HCT116 (cell line): Measurements from ENCODE around the gene CGN. TPM values are rescaled to one million over a fixed set of nuclear protein-coding genes. Genes with fewer than 3 reads are reported as not detected.

Experiments used
- ATAC-seq: fragments of 200-7000 bp; cut with Tn5 transposase; 2 replicates; pipeline ENCODE4 v1.9.1; 2020; ENCODE audit warnings: mild to moderate bottlenecking, moderate library complexity
- BruUV-seq: library from RNA; stranded (reverse); fragments of 400-500 nt; replicated peaks from 2 replicates; lab custom pipeline; 2021; lab: Mats Ljungman, UMichigan
- CTCF ChIA-PET: fragments of 300-600 bp; sonication (Branson Sonifier 250); formaldehyde crosslinking; loops from one replicate; lab custom pipeline; 2021; ENCODE audit warnings: antibody characterized with exemption; lab: Charles Lee
- POLR2A ChIA-PET: fragments of 300-600, 350-600 bp; sonication (Branson Sonifier 250); formaldehyde crosslinking; loops from one replicate; lab custom pipeline; 2021; ENCODE audit warnings: antibody characterized with exemption; lab: Charles Lee
- RAD21 ChIA-PET, 2 experiments: fragments of 300-600 bp; sonication (Branson Sonifier 250); formaldehyde crosslinking; loops; one replicate each; lab custom pipeline; 2023; ENCODE audit warnings: low total read pairs in 2 of 2; ENCODE audit not compliant: uncharacterized antibody in 2 of 2, unreplicated experiment in 2 of 2, low non-redundant PET in 1 of 2; lab: Charles Lee
- DNase-seq: peaks from one replicate; pipeline ENCODE4 v3.0.0-alpha.2; 2010; ENCODE audit warnings: low read depth, low spot score
- H2AFZ ChIP-seq: fragments of 200-600 bp; shearing (Covaris generic), sonication (generic); 2 replicates; pipeline ENCODE4 v1.6.1; 2017; ENCODE audit warnings: low read depth, mixed run types, mixed read lengths, antibody characterized with exemption, low read length; ENCODE audit not compliant: poor library complexity, severe bottlenecking
- H3K27ac ChIP-seq: 2 replicates; pipeline ENCODE4 v1.5.1; 2012; ENCODE audit warnings: low read depth, low read length
- H3K27me3 ChIP-seq: fragments of 200-600 bp; sonication (generic); 2 replicates; pipeline ENCODE4 v1.6.1; 2016; ENCODE audit warnings: mixed run types, low read length, mixed read lengths; ENCODE audit not compliant: insufficient read depth
- H3K36me3 ChIP-seq, 2 experiments: fragments of 200-500 bp in 1 of 2; fragments of 200-600 bp in 1 of 2; sonication (Bioruptor generic) in 1 of 2; sonication (generic) in 1 of 2; 2 replicates each; pipeline versions ENCODE4 v1.5.1 to v1.6.1; 2014 to 2016; ENCODE audit warnings: low read length in 2 of 2, inconsistent platforms in 1 of 2, mixed read lengths in 1 of 2, mixed run types in 1 of 2; ENCODE audit not compliant: insufficient read depth in 2 of 2, control insufficient read depth in 1 of 2
- H3K4me1 ChIP-seq, 2 experiments: fragments of 200-600 bp in 1 of 2; sonication (generic) in 1 of 2; 2 replicates each; pipeline versions ENCODE4 v1.5.1 to v1.6.1; 2012 to 2017; ENCODE audit warnings: low read length in 2 of 2, inconsistent platforms in 1 of 2, mild to moderate bottlenecking in 1 of 2, mixed read lengths in 1 of 2, mixed run types in 1 of 2, moderate library complexity in 1 of 2; ENCODE audit not compliant: insufficient read depth in 2 of 2, control insufficient read depth in 1 of 2
- H3K4me2 ChIP-seq: fragments of 200-600 bp; sonication (generic); 2 replicates; pipeline ENCODE4 v1.6.1; 2017; ENCODE audit warnings: mixed run types, low read length, mixed read lengths
- H3K4me3 ChIP-seq, 2 experiments: fragments of 200-600 bp in 1 of 2; sonication (generic) in 1 of 2; replicated peaks in 1 of 2; 2 replicates each; pipeline ENCODE4 v1.5.1; 2011 to 2016; ENCODE audit warnings: low read length in 2 of 2, control low read depth in 1 of 2, low read depth in 1 of 2, mild to moderate bottlenecking in 1 of 2, mixed read lengths in 1 of 2, mixed run types in 1 of 2
- H3K79me2 ChIP-seq: fragments of 200-600 bp; sonication (generic); 2 replicates; pipeline ENCODE4 v1.6.1; 2017; ENCODE audit warnings: mild to moderate bottlenecking, mixed run types, low read length, moderate library complexity, mixed read lengths; ENCODE audit not compliant: insufficient read depth
- H3K9ac ChIP-seq: fragments of 200-600 bp; sonication (generic); 2 replicates; pipeline ENCODE4 v1.6.1; 2016; ENCODE audit warnings: low read length, mixed read lengths
- H3K9me2 ChIP-seq: fragments of 200-600 bp; sonication (generic), shearing (Covaris generic); 2 replicates; pipeline ENCODE4 v1.6.1; 2017; ENCODE audit warnings: mixed run types, mild to moderate bottlenecking, moderate library complexity; ENCODE audit not compliant: insufficient read depth
- H3K9me3 ChIP-seq, 2 experiments: fragments of 200-500 bp in 1 of 2; fragments of 200-600 bp in 1 of 2; sonication (Bioruptor generic) in 1 of 2; sonication (generic) in 1 of 2; 2 replicates each; pipeline ENCODE4 v1.6.1; 2014 to 2017; ENCODE audit warnings: low read length in 2 of 2, mixed read lengths in 2 of 2, inconsistent platforms in 1 of 2, low read depth in 1 of 2, mild to moderate bottlenecking in 1 of 2, mixed run types in 1 of 2, moderate library complexity in 1 of 2; ENCODE audit not compliant: control insufficient read depth in 1 of 2, insufficient read depth in 1 of 2
- H4K20me1 ChIP-seq: fragments of 200-600 bp; sonication (generic), shearing (Covaris generic); 2 replicates; pipeline ENCODE4 v1.6.1; 2017; ENCODE audit warnings: mixed run types, mild to moderate bottlenecking, moderate library complexity; ENCODE audit not compliant: insufficient read depth
- CBX3 ChIP-seq: IDR thresholded peaks from 2 replicates; pipeline ENCODE4 v1.6.1; 2012; ENCODE audit warnings: low read depth
- EGR1 ChIP-seq: IDR thresholded peaks from 2 replicates; pipeline ENCODE4 v1.6.1; 2012; ENCODE audit warnings: low read depth
- ELF1 ChIP-seq: IDR thresholded peaks from 2 replicates; pipeline ENCODE4 v1.6.1; 2012; ENCODE audit warnings: low read depth, borderline replicate concordance
- EZH2 ChIP-seq: fragments of 200-600 bp; sonication (generic); IDR thresholded peaks from 2 replicates; pipeline ENCODE4 v1.6.1; 2017; ENCODE audit warnings: antibody characterized with exemption, mixed run types
- POLR2AphosphoS5 ChIP-seq: IDR thresholded peaks from 2 replicates; pipeline ENCODE4 v1.6.1; 2011; ENCODE audit warnings: mild to moderate bottlenecking, low read depth, low read length, moderate library complexity
- SP1 ChIP-seq: IDR thresholded peaks from 2 replicates; pipeline ENCODE4 v1.6.1; 2012; ENCODE audit warnings: low read depth
- TCF7L2 ChIP-seq: IDR thresholded peaks from 2 replicates; pipeline ENCODE4 v1.7.0; 2011; ENCODE audit warnings: borderline replicate concordance, inconsistent platforms; ENCODE audit not compliant: insufficient read depth, insufficient read length; ENCODE audit errors: extremely low read depth
- ZNF274 ChIP-seq: fragments of 200-500 bp; sonication (Bioruptor generic); IDR thresholded peaks from 2 replicates; pipeline ENCODE4 v1.6.1; 2014; ENCODE audit warnings: mild to moderate bottlenecking, low read depth, low read length, inconsistent platforms
- intact Hi-C: fragments of 100-400 bp; cut with micrococcal nuclease; formaldehyde crosslinking; loops from 2 replicates; pipeline ENCODE4 v1.10.0; 2022
- total RNA-seq: library from RNA; stranded (reverse); gene quantifications from one replicate; pipeline ENCODE4 v1.2.1, GENCODE V29; 2021; ENCODE audit not compliant: unreplicated experiment
- TF ChIP-seq, protein P1 (sequence below): IDR thresholded peaks from 2 replicates; pipeline ENCODE4 v1.6.1; 2012
- TF ChIP-seq, protein P2 (sequence below), 3 experiments: fragments of 200-600 bp in 1 of 3; sonication (generic) in 1 of 3; IDR thresholded peaks in 2 of 3; conservative IDR thresholded peaks in 1 of 3; 2 replicates each; pipeline ENCODE4 v1.5.1; 2012 to 2017; ENCODE audit warnings: low read depth in 2 of 3, low read length in 2 of 3, antibody characterized with exemption in 1 of 3, borderline replicate concordance in 1 of 3, control low read depth in 1 of 3, mild to moderate bottlenecking in 1 of 3, mixed read lengths in 1 of 3, mixed run types in 1 of 3, moderate library complexity in 1 of 3; ENCODE audit not compliant: insufficient read depth in 1 of 3
- TF ChIP-seq, protein P3 (sequence below): IDR thresholded peaks from 2 replicates; pipeline ENCODE4 v1.6.1; 2011; ENCODE audit warnings: mild to moderate bottlenecking, low read length, moderate library complexity; ENCODE audit not compliant: insufficient replicate concordance; ENCODE audit errors: extremely low read depth
- TF ChIP-seq, protein P4 (sequence below): IDR thresholded peaks from 2 replicates; pipeline ENCODE4 v1.6.1; 2012; ENCODE audit warnings: low read depth

The CGN gene
- total RNA-seq, 1 experiment from 2014 or later = 19.7 TPM

DNA sequence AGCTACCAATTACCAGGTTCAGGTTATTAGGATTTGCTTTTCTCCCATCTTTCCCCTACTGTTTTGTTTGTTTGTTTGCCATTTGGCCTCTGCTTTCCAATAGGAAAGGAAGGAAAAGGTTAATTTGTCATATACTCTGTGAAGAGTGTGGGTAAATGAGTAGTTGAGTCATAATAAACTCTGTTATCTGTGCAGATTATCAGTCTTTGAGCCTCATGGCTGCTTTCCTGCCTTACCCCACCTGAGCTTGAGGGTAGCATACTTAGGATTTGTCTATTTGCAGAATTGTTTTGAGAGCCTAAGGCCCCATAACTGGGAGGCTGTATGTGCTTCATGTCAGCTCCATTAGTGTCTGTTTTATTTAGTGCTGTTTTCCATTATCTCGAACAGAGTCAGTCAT is 67.8 kb downstream of the CGN start:
- intact Hi-C loops = no loop called here
- Histone ChIP-seq H3K4me2 (peak overlapping the region; percentile 27), H3K79me2 (no peaks in the 10 kb centered on the region), H4K20me1 (no peaks in the 10 kb centered on the region), H3K9ac (no peak overlapping the region), H3K4me3 (no peak overlapping the region), H3K27ac (no peak overlapping the region), H3K27me3 (no peaks in the 10 kb centered on the region), H3K9me3 (no peaks in the 10 kb centered on the region), H3K36me3 (peaks cover 0 to 9% of the 10 kb centered on the region in 2 experiments; a peak in 1 of 4 replicates), H3K9me2 (no peaks in the 10 kb centered on the region), H3K4me1 (peaks cover 4 to 39% of the 10 kb centered on the region in 2 experiments), H2AFZ (no peak overlapping the region)
- ChIA-PET POLR2A (no interaction called here), RAD21 (interaction anchor here in 1 of 2 experiments (0.6 kb wide), 1 partner anchor 32 kb away, joined by 7 read pairs; no protein-coding TSS in a partner anchor), CTCF (interaction anchor here (0.7 kb wide), 1 partner anchor 15 kb away, joined by 4 read pairs; no protein-coding TSS in a partner anchor)
- no peak for ATAC-seq
- no TSS peak for BruUV-seq
- DNase-seq = no peak
- TF ChIP-seq SP1 (no peak), ELF1 (no peak), CBX3 (no peak), EGR1 (no peak), TCF7L2 (no peak), POLR2AphosphoS5 (no peak), EZH2 (no peak), ZNF274 (no peak)
- TF ChIP-seq, protein P1, sequence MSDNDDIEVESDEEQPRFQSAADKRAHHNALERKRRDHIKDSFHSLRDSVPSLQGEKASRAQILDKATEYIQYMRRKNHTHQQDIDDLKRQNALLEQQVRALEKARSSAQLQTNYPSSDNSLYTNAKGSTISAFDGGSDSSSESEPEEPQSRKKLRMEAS = no peak
- TF ChIP-seq, protein P2, sequence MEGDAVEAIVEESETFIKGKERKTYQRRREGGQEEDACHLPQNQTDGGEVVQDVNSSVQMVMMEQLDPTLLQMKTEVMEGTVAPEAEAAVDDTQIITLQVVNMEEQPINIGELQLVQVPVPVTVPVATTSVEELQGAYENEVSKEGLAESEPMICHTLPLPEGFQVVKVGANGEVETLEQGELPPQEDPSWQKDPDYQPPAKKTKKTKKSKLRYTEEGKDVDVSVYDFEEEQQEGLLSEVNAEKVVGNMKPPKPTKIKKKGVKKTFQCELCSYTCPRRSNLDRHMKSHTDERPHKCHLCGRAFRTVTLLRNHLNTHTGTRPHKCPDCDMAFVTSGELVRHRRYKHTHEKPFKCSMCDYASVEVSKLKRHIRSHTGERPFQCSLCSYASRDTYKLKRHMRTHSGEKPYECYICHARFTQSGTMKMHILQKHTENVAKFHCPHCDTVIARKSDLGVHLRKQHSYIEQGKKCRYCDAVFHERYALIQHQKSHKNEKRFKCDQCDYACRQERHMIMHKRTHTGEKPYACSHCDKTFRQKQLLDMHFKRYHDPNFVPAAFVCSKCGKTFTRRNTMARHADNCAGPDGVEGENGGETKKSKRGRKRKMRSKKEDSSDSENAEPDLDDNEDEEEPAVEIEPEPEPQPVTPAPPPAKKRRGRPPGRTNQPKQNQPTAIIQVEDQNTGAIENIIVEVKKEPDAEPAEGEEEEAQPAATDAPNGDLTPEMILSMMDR (IDR thresholded peaks at IDR 0.05 in 2 of 3, conservative IDR thresholded peaks at IDR 0.05 in 1 of 3; ENCODE audit: borderline replicate concordance in 1 of 3, insufficient read depth in 1 of 3, low read depth in 2 of 3, low read length in 2 of 3) = no peak
- TF ChIP-seq, protein P3, sequence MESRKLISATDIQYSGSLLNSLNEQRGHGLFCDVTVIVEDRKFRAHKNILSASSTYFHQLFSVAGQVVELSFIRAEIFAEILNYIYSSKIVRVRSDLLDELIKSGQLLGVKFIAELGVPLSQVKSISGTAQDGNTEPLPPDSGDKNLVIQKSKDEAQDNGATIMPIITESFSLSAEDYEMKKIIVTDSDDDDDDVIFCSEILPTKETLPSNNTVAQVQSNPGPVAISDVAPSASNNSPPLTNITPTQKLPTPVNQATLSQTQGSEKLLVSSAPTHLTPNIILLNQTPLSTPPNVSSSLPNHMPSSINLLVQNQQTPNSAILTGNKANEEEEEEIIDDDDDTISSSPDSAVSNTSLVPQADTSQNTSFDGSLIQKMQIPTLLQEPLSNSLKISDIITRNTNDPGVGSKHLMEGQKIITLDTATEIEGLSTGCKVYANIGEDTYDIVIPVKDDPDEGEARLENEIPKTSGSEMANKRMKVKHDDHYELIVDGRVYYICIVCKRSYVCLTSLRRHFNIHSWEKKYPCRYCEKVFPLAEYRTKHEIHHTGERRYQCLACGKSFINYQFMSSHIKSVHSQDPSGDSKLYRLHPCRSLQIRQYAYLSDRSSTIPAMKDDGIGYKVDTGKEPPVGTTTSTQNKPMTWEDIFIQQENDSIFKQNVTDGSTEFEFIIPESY = no peak
- TF ChIP-seq, protein P4, sequence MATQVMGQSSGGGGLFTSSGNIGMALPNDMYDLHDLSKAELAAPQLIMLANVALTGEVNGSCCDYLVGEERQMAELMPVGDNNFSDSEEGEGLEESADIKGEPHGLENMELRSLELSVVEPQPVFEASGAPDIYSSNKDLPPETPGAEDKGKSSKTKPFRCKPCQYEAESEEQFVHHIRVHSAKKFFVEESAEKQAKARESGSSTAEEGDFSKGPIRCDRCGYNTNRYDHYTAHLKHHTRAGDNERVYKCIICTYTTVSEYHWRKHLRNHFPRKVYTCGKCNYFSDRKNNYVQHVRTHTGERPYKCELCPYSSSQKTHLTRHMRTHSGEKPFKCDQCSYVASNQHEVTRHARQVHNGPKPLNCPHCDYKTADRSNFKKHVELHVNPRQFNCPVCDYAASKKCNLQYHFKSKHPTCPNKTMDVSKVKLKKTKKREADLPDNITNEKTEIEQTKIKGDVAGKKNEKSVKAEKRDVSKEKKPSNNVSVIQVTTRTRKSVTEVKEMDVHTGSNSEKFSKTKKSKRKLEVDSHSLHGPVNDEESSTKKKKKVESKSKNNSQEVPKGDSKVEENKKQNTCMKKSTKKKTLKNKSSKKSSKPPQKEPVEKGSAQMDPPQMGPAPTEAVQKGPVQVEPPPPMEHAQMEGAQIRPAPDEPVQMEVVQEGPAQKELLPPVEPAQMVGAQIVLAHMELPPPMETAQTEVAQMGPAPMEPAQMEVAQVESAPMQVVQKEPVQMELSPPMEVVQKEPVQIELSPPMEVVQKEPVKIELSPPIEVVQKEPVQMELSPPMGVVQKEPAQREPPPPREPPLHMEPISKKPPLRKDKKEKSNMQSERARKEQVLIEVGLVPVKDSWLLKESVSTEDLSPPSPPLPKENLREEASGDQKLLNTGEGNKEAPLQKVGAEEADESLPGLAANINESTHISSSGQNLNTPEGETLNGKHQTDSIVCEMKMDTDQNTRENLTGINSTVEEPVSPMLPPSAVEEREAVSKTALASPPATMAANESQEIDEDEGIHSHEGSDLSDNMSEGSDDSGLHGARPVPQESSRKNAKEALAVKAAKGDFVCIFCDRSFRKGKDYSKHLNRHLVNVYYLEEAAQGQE = no peak
